Trophoblast cell (in vitro differentiated cells and primary cell): ENCODE results near the gene SPDYE4.
A peak's percentile ranks its signal among the peaks of the same experiment; 100 is the strongest.

Experiments
- DNase-seq, 2 donors: peaks; one replicate each; pipeline ENCODE4 v3.0.0-alpha.2; 2016
- H2AFZ ChIP-seq: 2 replicates; pipeline ENCODE4 v1.6.1; 2013; ENCODE audit warnings: low read length, moderate library complexity, mild to moderate bottlenecking; ENCODE audit not compliant: insufficient read depth, poor library complexity
- H2AK5ac ChIP-seq: 2 replicates; pipeline ENCODE4 v1.6.1; 2013; ENCODE audit warnings: mild to moderate bottlenecking, low read length
- H2BK120ac ChIP-seq: 2 replicates; pipeline ENCODE4 v1.6.1; 2013; ENCODE audit warnings: low read length, mild to moderate bottlenecking, moderate library complexity; ENCODE audit not compliant: insufficient read depth, poor library complexity
- H2BK12ac ChIP-seq: 2 replicates; pipeline ENCODE4 v1.6.1; 2013; ENCODE audit warnings: mild to moderate bottlenecking, low read length, moderate library complexity
- H2BK5ac ChIP-seq: 2 replicates; pipeline ENCODE4 v1.6.1; 2013; ENCODE audit warnings: low read length, low read depth, moderate library complexity, mild to moderate bottlenecking; ENCODE audit not compliant: poor library complexity
- H3K14ac ChIP-seq: 2 replicates; pipeline ENCODE4 v1.6.1; 2013; ENCODE audit warnings: mild to moderate bottlenecking, low read length
- H3K18ac ChIP-seq: 2 replicates; pipeline ENCODE4 v1.6.1; 2013; ENCODE audit warnings: mild to moderate bottlenecking, low read length
- H3K23ac ChIP-seq: 2 replicates; pipeline ENCODE4 v1.6.1; 2013; ENCODE audit warnings: low read length
- H3K27ac ChIP-seq: 2 replicates; pipeline ENCODE4 v1.5.1; 2013; ENCODE audit warnings: low read depth, mild to moderate bottlenecking, inconsistent platforms, low read length, moderate library complexity
- H3K27me3 ChIP-seq: 2 replicates; pipeline ENCODE4 v1.6.1; 2013; ENCODE audit warnings: inconsistent platforms, mild to moderate bottlenecking, low read length, moderate library complexity; ENCODE audit not compliant: insufficient read depth
- H3K36me3 ChIP-seq, 2 experiments: 1 replicate in 1 of 2; 2 replicates in 1 of 2; pipeline ENCODE4 v1.6.1; 2013; ENCODE audit warnings: low read length in 2 of 2, mild to moderate bottlenecking in 2 of 2, moderate library complexity in 1 of 2; ENCODE audit not compliant: insufficient read depth in 2 of 2, control insufficient read depth in 1 of 2
- H3K4ac ChIP-seq: 2 replicates; pipeline ENCODE4 v1.6.1; 2013; ENCODE audit warnings: low read depth, mild to moderate bottlenecking, low read length, moderate library complexity
- H3K4me1 ChIP-seq, 2 experiments: 1 replicate in 1 of 2; 2 replicates in 1 of 2; pipeline ENCODE4 v1.6.1; 2013; ENCODE audit warnings: low read length in 2 of 2, mild to moderate bottlenecking in 2 of 2, moderate library complexity in 1 of 2; ENCODE audit not compliant: insufficient read depth in 2 of 2, control insufficient read depth in 1 of 2
- H3K4me2 ChIP-seq: 2 replicates; pipeline ENCODE4 v1.6.1; 2013; ENCODE audit warnings: inconsistent platforms, mild to moderate bottlenecking, low read length, moderate library complexity
- H3K4me3 ChIP-seq: 2 replicates; pipeline ENCODE4 v1.5.1; 2013; ENCODE audit warnings: mild to moderate bottlenecking, low read depth, low read length, inconsistent platforms
- H3K79me1 ChIP-seq: one replicate; pipeline ENCODE4 v1.6.1; 2013; ENCODE audit warnings: low read length
- H3K79me2 ChIP-seq: 2 replicates; pipeline ENCODE4 v1.6.1; 2013; ENCODE audit warnings: low read length, mild to moderate bottlenecking; ENCODE audit not compliant: control insufficient read depth, insufficient read depth, poor library complexity
- H3K9ac ChIP-seq: 2 replicates; pipeline ENCODE4 v1.6.1; 2013; ENCODE audit warnings: mild to moderate bottlenecking, low read length
- H3K9me3 ChIP-seq: 2 replicates; pipeline ENCODE4 v1.6.1; 2013; ENCODE audit warnings: low read depth, mild to moderate bottlenecking, control low read depth, inconsistent platforms, low read length; ENCODE audit not compliant: insufficient read depth
- H4K12ac ChIP-seq: 2 replicates; pipeline ENCODE4 v1.6.1; 2013; ENCODE audit warnings: low read depth, mild to moderate bottlenecking, low read length, moderate library complexity
- H4K8ac ChIP-seq: 2 replicates; pipeline ENCODE4 v1.6.1; 2013; ENCODE audit warnings: low read depth, mild to moderate bottlenecking, low read length, moderate library complexity
- H4K91ac ChIP-seq: one replicate; pipeline ENCODE4 v1.6.1; 2013; ENCODE audit warnings: low read depth, mild to moderate bottlenecking, low read length, moderate library complexity
- WGBS: extraction: QIAGEN DNeasy Blood & Tissue Kit; methylation state at CpG from one replicate; pipeline ENCODE4 v1.1.7; 2013; ENCODE audit warnings: missing lambda C conversion rate; ENCODE audit not compliant: insufficient read length, insufficient coverage; ENCODE audit errors: extremely low coverage; 5-methylcytosine and 5-hydroxymethylcytosine counted together

The SPDYE4 gene

GRCh38 chr17:8781776-8782175 lies 23.4 kb upstream of the SPDYE4 start:
- Histone ChIP-seq H2BK5ac (peak overlapping the region; percentile 92), H3K18ac (no peak overlapping the region), H3K79me1 (peaks cover 2% of the 10 kb centered on the region), H3K27me3 (no peaks in the 10 kb centered on the region), H3K36me3 (no peaks in the 10 kb centered on the region), H3K9me3 (no peaks in the 10 kb centered on the region), H4K8ac (peak overlapping the region; percentile 79), H2AK5ac (no peak overlapping the region), H3K4me2 (peak overlapping the region; percentile 39), H2BK120ac (peak overlapping the region; percentile 60), H3K4me1 (peaks cover 2 to 5% of the 10 kb centered on the region in 2 experiments), H3K27ac (peak overlapping the region; percentile 86), H3K4ac (no peak overlapping the region), H2AFZ (peak overlapping the region; percentile 54), H4K12ac (no peak overlapping the region), H4K91ac (no peak overlapping the region), H2BK12ac (no peak overlapping the region), H3K14ac (no peak overlapping the region), H3K23ac (no peak overlapping the region), H3K9ac (no peak overlapping the region), H3K4me3 (no peak overlapping the region), H3K79me2 (no peaks in the 10 kb centered on the region)
- no CpG with 5 or more reads among the region's 4 CpGs for WGBS
- DNase-seq = peak; percentile 35 to 99

GRCh38 chr17:8776881-8777280 lies 18.5 kb upstream of the SPDYE4 start:
- Histone ChIP-seq H2AK5ac (no peak overlapping the region), H3K23ac (no peak overlapping the region), H3K9ac (no peak overlapping the region), H3K4ac (no peak overlapping the region), H4K12ac (no peak overlapping the region), H3K79me2 (no peaks in the 10 kb centered on the region), H3K4me2 (no peak overlapping the region), H2BK120ac (no peak overlapping the region), H2BK5ac (no peak overlapping the region), H4K91ac (no peak overlapping the region), H3K9me3 (no peaks in the 10 kb centered on the region), H3K27me3 (no peaks in the 10 kb centered on the region), H3K14ac (no peak overlapping the region), H3K18ac (no peak overlapping the region), H3K36me3 (no peaks in the 10 kb centered on the region), H3K79me1 (peaks cover under 1% of the 10 kb centered on the region), H3K4me1 (no peaks in the 10 kb centered on the region), H4K8ac (no peak overlapping the region), H2BK12ac (no peak overlapping the region), H3K4me3 (no peak overlapping the region), H3K27ac (no peak overlapping the region), H2AFZ (no peak overlapping the region)
- no peak for DNase-seq
- no CpG with 5 or more reads among the region's 1 CpG for WGBS

- no peak overlapping the region for H4K8ac ChIP-seq
- no peaks in the 10 kb centered on the region for H3K36me3 ChIP-seq
- no peak overlapping the region for H2AFZ ChIP-seq
- H3K27me3 ChIP-seq = no peaks in the 10 kb centered on the region
- no peak for DNase-seq
- H3K4me3 ChIP-seq = no peak overlapping the region
- H3K27ac ChIP-seq = no peak overlapping the region
- H4K91ac ChIP-seq = no peak overlapping the region
- H2BK5ac ChIP-seq = no peak overlapping the region
- H3K79me2 ChIP-seq = no peaks in the 10 kb centered on the region
- H4K12ac ChIP-seq = no peak overlapping the region
- H2BK12ac ChIP-seq = no peak overlapping the region
- H3K18ac ChIP-seq = no peak overlapping the region
- no peaks in the 10 kb centered on the region for H3K9me3 ChIP-seq
- H3K9ac ChIP-seq = no peak overlapping the region
- no peaks in the 10 kb centered on the region for H3K79me1 ChIP-seq
- H3K23ac ChIP-seq = no peak overlapping the region
- H3K14ac ChIP-seq = no peak overlapping the region
- H2AK5ac ChIP-seq = no peak overlapping the region
- H3K4ac ChIP-seq = no peak overlapping the region
- H2BK120ac ChIP-seq = no peak overlapping the region
- H3K4me1 ChIP-seq = no peaks in the 10 kb centered on the region
- no peak overlapping the region for H3K4me2 ChIP-seq
Observed at GRCh38 chr17:8776248-8776647, 17.9 kb upstream of the SPDYE4 start.

- Histone ChIP-seq H3K18ac (no peak overlapping the region), H3K9me3 (peaks cover 2% of the 10 kb centered on the region), H3K9ac (no peak overlapping the region), H2AK5ac (no peak overlapping the region), H3K4me2 (no peak overlapping the region), H4K91ac (no peak overlapping the region), H3K23ac (no peak overlapping the region), H2AFZ (no peak overlapping the region), H3K4me1 (no peaks in the 10 kb centered on the region), H4K12ac (no peak overlapping the region), H2BK5ac (no peak overlapping the region), H3K79me1 (no peaks in the 10 kb centered on the region), H3K4ac (no peak overlapping the region), H3K36me3 (no peaks in the 10 kb centered on the region), H3K27ac (no peak overlapping the region), H3K79me2 (no peaks in the 10 kb centered on the region), H3K4me3 (peak overlapping the region; percentile 36), H3K27me3 (no peaks in the 10 kb centered on the region), H2BK120ac (no peak overlapping the region), H3K14ac (no peak overlapping the region), H4K8ac (no peak overlapping the region), H2BK12ac (no peak overlapping the region)
- no peak for DNase-seq
- no CpG with 5 or more reads among the region's 2 CpGs for WGBS
Observed at GRCh38 chr17:8766731-8767130, 8.4 kb upstream of the SPDYE4 start.
